Activated naive CD8-positive, alpha-beta T cell treated with anti-CD3 and anti-CD28 coated beads, Interleukin-2, amount 10 ng/mL, durations not matched to agents 7 days and 5 days (primary cell): ENCODE measurements around the gene C2orf68. TPM values are rescaled to one million over a fixed set of nuclear protein-coding genes. Genes with fewer than 3 reads are reported as not detected.

Source experiments
- ATAC-seq: fragments of 150-1000 bp; cut with Tn5 transposase; one replicate; pipeline ENCODE4 v1.10.0; 2021; ENCODE audit warnings: low read depth, moderate library complexity
- POLR2A ChIA-PET: fragments of 350-600 bp; sonication (Branson Sonifier 250); formaldehyde crosslinking; loops from one replicate; lab custom pipeline; 2021; ENCODE audit warnings: antibody characterized with exemption; lab: Charles Lee
- DNase-seq: peaks from one replicate; pipeline ENCODE4 v3.0.0; 2021
- H3K27ac Mint-ChIP-seq: one replicate; pipeline ENCODE4 v1.8.0; 2022; ENCODE audit warnings: mild to moderate bottlenecking, mixed read lengths
- H3K27me3 Mint-ChIP-seq: one replicate; pipeline ENCODE4 v1.8.0; 2022; ENCODE audit warnings: mild to moderate bottlenecking, moderate library complexity, mixed read lengths
- H3K36me3 Mint-ChIP-seq: one replicate; pipeline ENCODE4 v1.8.0; 2021; ENCODE audit warnings: mild to moderate bottlenecking, mixed read lengths
- H3K4me1 Mint-ChIP-seq: one replicate; pipeline ENCODE4 v1.8.0; 2021; ENCODE audit warnings: mixed read lengths
- H3K4me3 Mint-ChIP-seq: one replicate; pipeline ENCODE4 v1.8.0; 2022; ENCODE audit warnings: mild to moderate bottlenecking, moderate library complexity, mixed read lengths
- H3K9me3 Mint-ChIP-seq: one replicate; pipeline ENCODE4 v1.8.0; 2021; ENCODE audit warnings: mixed read lengths
- total RNA-seq, 2 experiments: library from RNA; stranded (reverse); gene quantifications; one replicate each; pipeline ENCODE4 v1.2.3, GENCODE V29; 2021

Gene C2orf68
- total RNA-seq, 2 experiments from 2014 or later, result 54.7 to 61.2 TPM

GRCh38 chr2:85601771-85602475, 9.9 kb downstream of the C2orf68 start:
- POLR2A ChIA-PET, result interaction anchor here (0.7 to 2.1 kb wide), 4 partner anchors 7 to 17 kb away, joined by 3 to 8 read pairs (median 4); partner anchors contain the start of gene C2orf68
- Mint-ChIP-seq H3K9me3 (no peaks in the 10 kb centered on the region), H3K4me3 (peak overlapping the region; percentile 75), H3K27ac (no peak overlapping the region), H3K4me1 (peaks cover 16% of the 10 kb centered on the region), H3K36me3 (peaks cover 2% of the 10 kb centered on the region), H3K27me3 (no peaks in the 10 kb centered on the region)
- no peak for DNase-seq
- peak; percentile 5 for ATAC-seq

DNA sequence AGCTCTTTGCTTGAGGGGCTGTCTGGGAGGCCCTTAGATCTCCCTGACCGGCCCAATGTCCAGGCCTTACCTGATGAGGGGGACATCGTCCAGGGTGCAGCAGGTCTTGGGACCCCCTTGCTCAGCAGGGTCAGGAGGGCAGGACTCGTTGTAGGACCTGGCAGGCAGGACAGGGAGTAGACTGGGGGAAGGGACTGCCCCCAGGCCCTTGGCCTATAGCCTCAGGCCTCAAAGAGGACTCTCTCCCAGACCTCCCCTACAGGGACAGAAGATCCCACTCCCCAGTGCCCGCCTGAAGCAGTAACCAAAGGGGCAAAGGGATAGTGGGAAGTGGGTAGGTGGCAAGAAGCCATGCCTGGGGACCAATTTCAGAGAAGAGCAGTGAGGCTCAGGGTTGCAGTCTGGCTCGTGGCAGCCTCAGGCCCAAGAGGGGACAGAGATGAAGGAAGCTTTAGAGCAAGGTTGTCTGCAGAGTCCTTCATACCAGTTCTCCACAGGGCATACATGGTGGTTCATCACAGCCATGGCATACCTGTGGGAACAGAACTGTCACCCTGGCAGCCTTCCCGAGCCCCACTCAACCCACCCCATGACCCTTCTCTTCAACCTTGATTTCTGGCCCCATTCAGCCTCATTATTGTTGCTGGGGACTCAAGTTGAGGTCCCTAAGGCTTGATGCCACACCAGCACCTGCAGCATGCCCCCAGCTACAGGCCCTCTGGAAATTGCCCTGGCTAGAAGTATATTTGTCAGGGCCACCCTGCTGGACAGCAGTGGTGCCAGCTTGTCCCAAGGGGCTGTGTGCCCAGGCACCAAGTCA, 10.7 kb downstream of the C2orf68 start:
- Mint-ChIP-seq H3K9me3 (no peaks in the 10 kb centered on the region), H3K4me3 (peak overlapping the region; percentile 75), H3K27ac (no peak overlapping the region), H3K4me1 (peaks cover 23% of the 10 kb centered on the region), H3K36me3 (peaks cover 2% of the 10 kb centered on the region), H3K27me3 (no peaks in the 10 kb centered on the region)
- ATAC-seq, result no peak
- POLR2A ChIA-PET, result interaction anchor here (0.7 to 2.1 kb wide), 4 partner anchors 11 to 40 kb away, joined by 3 to 8 read pairs (median 4); partner anchors contain the start of genes C2orf68 and GGCX
- DNase-seq, result no peak

DNA sequence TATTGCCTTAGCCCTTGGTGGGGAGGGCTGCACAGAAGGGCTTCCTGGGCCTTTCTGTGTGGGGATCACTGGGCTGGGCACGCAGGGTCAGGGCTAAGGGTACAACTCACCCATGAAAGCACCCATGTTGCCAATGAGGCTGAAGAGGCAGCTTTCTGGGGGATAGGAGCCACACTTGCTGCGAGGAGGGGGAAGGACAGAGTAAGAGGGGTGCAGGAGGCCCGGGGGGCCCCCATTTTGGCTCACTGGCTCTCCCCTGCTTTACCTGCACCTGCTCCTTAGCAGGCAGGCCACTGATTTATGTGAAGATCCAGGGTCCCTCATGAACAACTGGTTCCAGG, 11.7 kb downstream of the C2orf68 start:
- H3K4me3 Mint-ChIP-seq, result no peak overlapping the region
- no peaks in the 10 kb centered on the region for H3K9me3 Mint-ChIP-seq
- H3K27ac Mint-ChIP-seq, result no peak overlapping the region
- DNase-seq, result no peak
- POLR2A ChIA-PET, result interaction anchor here (0.7 to 2.1 kb wide), 4 partner anchors 12 to 39 kb away, joined by 3 to 8 read pairs (median 4); partner anchors contain the start of genes C2orf68 and GGCX
- ATAC-seq, result no peak
- no peaks in the 10 kb centered on the region for H3K27me3 Mint-ChIP-seq
- H3K36me3 Mint-ChIP-seq, result peaks cover 6% of the 10 kb centered on the region
- peaks cover 25% of the 10 kb centered on the region for H3K4me1 Mint-ChIP-seq

GRCh38 chr2:85599468-85600234, 12.2 kb downstream of the C2orf68 start:
- Mint-ChIP-seq H3K9me3 (no peaks in the 10 kb centered on the region), H3K27me3 (no peaks in the 10 kb centered on the region), H3K36me3 (peaks cover 6% of the 10 kb centered on the region), H3K27ac (no peak overlapping the region), H3K4me3 (no peak overlapping the region), H3K4me1 (peaks cover 25% of the 10 kb centered on the region)
- DNase-seq (no peak), ATAC-seq (no peak)
- POLR2A ChIA-PET, result interaction anchor here (0.8 to 1.3 kb wide), 2 partner anchors 16 to 38 kb away, joined by 3 read pairs; partner anchors contain the start of gene GGCX

- ATAC-seq (no peak), DNase-seq (no peak)
- POLR2A ChIA-PET, result no interaction called here
- H3K4me3 Mint-ChIP-seq, result no peak overlapping the region
- no peak overlapping the region for H3K27ac Mint-ChIP-seq
- H3K27me3 Mint-ChIP-seq, result no peaks in the 10 kb centered on the region
- H3K9me3 Mint-ChIP-seq, result no peaks in the 10 kb centered on the region
- H3K36me3 Mint-ChIP-seq, result peaks cover 6% of the 10 kb centered on the region
- peaks cover 32% of the 10 kb centered on the region for H3K4me1 Mint-ChIP-seq
Measured at GRCh38 chr2:85598594-85599340, 13.1 kb downstream of the C2orf68 start.

DNA sequence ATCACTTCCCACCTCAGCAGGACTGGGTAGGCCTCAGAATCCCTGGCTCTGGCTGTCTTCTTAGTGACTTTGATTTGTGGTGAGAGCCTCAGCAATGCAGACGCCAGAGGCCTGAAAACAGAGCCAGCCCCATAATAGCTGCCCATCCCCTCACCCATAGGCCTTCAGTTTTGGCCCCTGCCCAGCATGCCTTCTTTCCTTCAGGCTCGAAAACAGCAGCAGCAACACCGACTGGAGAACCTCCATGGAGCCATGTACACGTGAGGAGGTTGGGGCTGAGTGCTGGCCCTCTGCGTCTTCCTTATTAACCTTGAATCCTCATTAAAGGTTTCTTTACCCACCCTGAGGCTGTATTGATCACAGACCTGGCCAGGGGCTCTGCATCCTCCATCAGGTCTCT, 14.6 kb downstream of the C2orf68 start:
- peak overlapping the region; percentile 93 for H3K27ac Mint-ChIP-seq
- peaks cover 26% of the 10 kb centered on the region for H3K4me1 Mint-ChIP-seq
- peaks cover 5% of the 10 kb centered on the region for H3K36me3 Mint-ChIP-seq
- POLR2A ChIA-PET, result interaction anchor here (0.8 to 4.0 kb wide), 4 partner anchors 10 to 20 kb away, joined by 4 to 44 read pairs (median 23); partner anchors contain the start of genes C2orf68, VAMP5 and VAMP8
- ATAC-seq (no peak), DNase-seq (no peak)
- H3K27me3 Mint-ChIP-seq, result no peaks in the 10 kb centered on the region
- H3K4me3 Mint-ChIP-seq, result peak overlapping the region; percentile 95
- H3K9me3 Mint-ChIP-seq, result no peaks in the 10 kb centered on the region

- POLR2A ChIA-PET, result interaction anchor here (0.8 to 4.0 kb wide), 12 partner anchors 9 to 178 kb away, joined by 3 to 44 read pairs (median 8); partner anchors contain the start of genes C2orf68, MAT2A, SH2D6 and USP39
- ATAC-seq (no peak), DNase-seq (no peak)
- Mint-ChIP-seq H3K9me3 (no peaks in the 10 kb centered on the region), H3K4me3 (peak overlapping the region; percentile 95), H3K27ac (peak overlapping the region; percentile 93), H3K36me3 (peaks cover 5% of the 10 kb centered on the region), H3K27me3 (no peaks in the 10 kb centered on the region), H3K4me1 (peaks cover 24% of the 10 kb centered on the region)
Measured at GRCh38 chr2:85596486-85597143, 15.3 kb downstream of the C2orf68 start.

GRCh38 chr2:85596026-85596333, 15.9 kb downstream of the C2orf68 start:
- peaks cover 7% of the 10 kb centered on the region for H3K36me3 Mint-ChIP-seq
- peak overlapping the region; percentile 95 for H3K4me3 Mint-ChIP-seq
- peaks cover 26% of the 10 kb centered on the region for H3K4me1 Mint-ChIP-seq
- ATAC-seq, result peak; percentile 2
- H3K27me3 Mint-ChIP-seq, result no peaks in the 10 kb centered on the region
- peak overlapping the region; percentile 93 for H3K27ac Mint-ChIP-seq
- H3K9me3 Mint-ChIP-seq, result no peaks in the 10 kb centered on the region
- no peak for DNase-seq
- POLR2A ChIA-PET, result interaction anchor here (0.7 to 4.0 kb wide), 15 partner anchors 8 to 268 kb away, joined by 3 to 44 read pairs (median 6); partner anchors contain the start of genes C2orf68, GGCX, MAT2A and SH2D6

DNA sequence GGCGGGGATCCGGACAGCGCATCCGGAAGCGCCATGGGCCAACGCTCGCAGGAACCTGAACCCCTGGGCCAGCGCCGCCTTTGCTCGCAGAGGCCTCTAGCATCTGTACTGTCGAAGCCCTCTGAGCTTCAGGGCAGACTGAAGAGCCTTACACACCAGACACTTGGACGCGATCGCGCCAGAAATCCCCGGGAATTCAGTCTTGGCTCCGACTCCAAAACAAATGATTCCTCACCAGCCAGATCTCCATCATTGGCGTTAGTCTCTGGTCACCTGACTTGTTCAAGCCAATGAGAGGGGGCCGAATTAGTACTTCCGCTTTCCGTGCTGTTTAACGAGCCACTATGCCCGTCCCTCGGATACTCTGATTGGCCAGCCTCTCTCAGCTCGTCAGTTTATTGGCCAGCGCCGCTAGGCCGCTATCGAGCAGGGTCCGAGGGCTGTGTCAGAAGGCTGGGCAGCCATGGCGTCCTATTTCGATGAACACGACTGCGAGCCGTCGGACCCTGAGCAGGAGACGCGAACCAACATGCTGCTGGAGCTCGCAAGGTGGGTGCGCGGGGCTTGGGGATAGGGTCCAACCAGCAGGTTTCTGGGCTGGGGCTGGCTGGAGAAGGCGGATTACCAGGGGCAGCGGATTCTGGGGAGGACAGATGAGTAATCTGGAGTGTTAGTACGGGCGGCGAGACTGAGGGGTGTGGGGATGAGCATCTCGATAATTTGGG, 16.4 kb downstream of the C2orf68 start, which contains the start of gene RNF181:
Gene RNF181 (plus strand): TSS at position 445 of the 725 bp plus-strand sequence. CDS start 19 bp downstream, at position 464.
- DNase-seq (peak; percentile 83), ATAC-seq (peak; percentile 100)
- H3K4me1 Mint-ChIP-seq, result peaks cover 27% of the 10 kb centered on the region
- H3K27me3 Mint-ChIP-seq, result no peaks in the 10 kb centered on the region
- peaks cover 7% of the 10 kb centered on the region for H3K36me3 Mint-ChIP-seq
- H3K4me3 Mint-ChIP-seq, result peak within 1 kb of the TSS; percentile 95
- H3K9me3 Mint-ChIP-seq, result no peaks in the 10 kb centered on the region
- peak within 1 kb of the TSS; percentile 93 for H3K27ac Mint-ChIP-seq
- POLR2A ChIA-PET, result interaction anchor here (0.6 to 4.0 kb wide), 19 partner anchors 7 to 268 kb away, joined by 3 to 44 read pairs (median 6); partner anchors contain the start of genes C2orf68, ELMOD3, GGCX and MAT2A

DNA sequence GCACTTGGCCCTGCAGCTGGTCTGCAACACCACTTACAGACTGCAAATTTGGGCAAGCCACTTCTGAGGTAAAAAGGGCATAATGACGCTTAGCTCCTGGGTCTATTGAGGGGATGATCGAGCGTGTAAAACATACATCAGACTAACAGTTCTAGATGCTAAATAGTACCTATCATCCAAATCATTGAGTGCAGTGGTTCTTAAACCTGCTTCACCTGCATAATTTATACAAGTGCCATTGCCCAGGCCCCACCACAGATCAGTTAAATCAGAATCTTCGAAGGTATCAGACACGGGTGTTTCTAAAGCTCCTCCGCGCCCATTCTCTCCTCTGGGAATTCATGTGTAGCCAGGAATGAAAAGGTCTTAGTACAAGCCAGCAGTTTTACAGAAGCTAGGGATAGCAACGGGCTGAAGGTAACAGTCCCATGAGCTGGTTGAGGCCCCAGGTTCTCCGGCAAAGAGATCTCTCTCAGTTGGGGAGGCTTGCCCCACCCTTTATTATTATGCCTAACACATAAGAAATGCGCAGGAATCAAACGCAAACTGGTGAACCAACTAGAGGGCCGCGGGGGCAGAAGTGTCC, 17.1 kb downstream of the C2orf68 start:
- POLR2A ChIA-PET, result interaction anchor here (0.6 to 4.0 kb wide), 17 partner anchors 7 to 267 kb away, joined by 3 to 44 read pairs (median 6); partner anchors contain the start of genes C2orf68, ELMOD3, GGCX and MAT2A
- Mint-ChIP-seq H3K27me3 (no peaks in the 10 kb centered on the region), H3K36me3 (peaks cover 7% of the 10 kb centered on the region), H3K4me1 (peaks cover 31% of the 10 kb centered on the region), H3K27ac (peak overlapping the region; percentile 93), H3K9me3 (no peaks in the 10 kb centered on the region), H3K4me3 (peak overlapping the region; percentile 95)
- ATAC-seq (no peak), DNase-seq (no peak)

- peaks cover 10% of the 10 kb centered on the region for H3K36me3 Mint-ChIP-seq
- no peak overlapping the region for H3K4me3 Mint-ChIP-seq
- no peaks in the 10 kb centered on the region for H3K27me3 Mint-ChIP-seq
- H3K4me1 Mint-ChIP-seq, result peaks cover 43% of the 10 kb centered on the region
- no peaks in the 10 kb centered on the region for H3K9me3 Mint-ChIP-seq
- DNase-seq (no peak), ATAC-seq (no peak)
- H3K27ac Mint-ChIP-seq, result no peak overlapping the region
- POLR2A ChIA-PET, result interaction anchor here (1.1 to 4.0 kb wide), 4 partner anchors 13 to 23 kb away, joined by 4 to 37 read pairs (median 5); partner anchors contain the start of genes C2orf68 and USP39
Measured at GRCh38 chr2:85593023-85593422, 18.8 kb downstream of the C2orf68 start.
